Neuronal stem cell (in vitro differentiated cells): Measurements from ENCODE around the gene GPRC6A.

Source experiments
- DNase-seq: peaks from one replicate; pipeline ENCODE4 v3.0.0-alpha.2; 2013; ENCODE audit warnings: low spot score
- H2AFZ ChIP-seq: one replicate; pipeline ENCODE4 v1.6.1; 2013; ENCODE audit warnings: mild to moderate bottlenecking, low read length, inconsistent platforms
- H2AK5ac ChIP-seq: 2 replicates; pipeline ENCODE4 v1.6.1; 2013; ENCODE audit warnings: low read depth, mild to moderate bottlenecking, inconsistent platforms, low read length, moderate library complexity, mixed read lengths
- H2BK120ac ChIP-seq: 2 replicates; pipeline ENCODE4 v1.6.1; 2013; ENCODE audit warnings: low read depth, mild to moderate bottlenecking, inconsistent platforms, low read length, moderate library complexity, mixed read lengths
- H2BK12ac ChIP-seq: one replicate; pipeline ENCODE4 v1.6.1; 2013; ENCODE audit warnings: low read length, inconsistent platforms
- H2BK15ac ChIP-seq: 2 replicates; pipeline ENCODE4 v1.6.1; 2013; ENCODE audit warnings: mild to moderate bottlenecking, low read length, inconsistent platforms, mixed read lengths
- H2BK5ac ChIP-seq: one replicate; pipeline ENCODE4 v1.6.1; 2013; ENCODE audit warnings: inconsistent platforms, mild to moderate bottlenecking, low read length, moderate library complexity
- H3K14ac ChIP-seq: one replicate; pipeline ENCODE4 v1.6.1; 2013; ENCODE audit warnings: low read length, inconsistent platforms
- H3K18ac ChIP-seq: 2 replicates; pipeline ENCODE4 v1.6.1; 2013; ENCODE audit warnings: low read length, inconsistent platforms
- H3K23ac ChIP-seq: 2 replicates; pipeline ENCODE4 v1.6.1; 2013; ENCODE audit warnings: low read depth, mild to moderate bottlenecking, mixed read lengths, low read length, inconsistent platforms; ENCODE audit not compliant: poor library complexity
- H3K27ac ChIP-seq: replicated peaks from 3 replicates; pipeline ENCODE4 v1.5.1; 2013; ENCODE audit warnings: low read length, inconsistent platforms
- H3K27me3 ChIP-seq, 3 experiments: 2 replicates each; pipeline ENCODE4 v1.6.1; 2013; ENCODE audit warnings: low read length in 3 of 3, mild to moderate bottlenecking in 2 of 3, inconsistent platforms in 1 of 3, low read depth in 1 of 3, mixed read lengths in 1 of 3, moderate library complexity in 1 of 3; ENCODE audit not compliant: control insufficient read depth in 3 of 3, insufficient read depth in 3 of 3
- H3K36me3 ChIP-seq, 2 donors: replicated peaks in 1 of 2; 2 replicates each; pipeline ENCODE4 v1.6.1; 2013; ENCODE audit warnings: low read length in 2 of 2; ENCODE audit not compliant: control insufficient read depth in 2 of 2, insufficient read depth in 2 of 2
- H3K4ac ChIP-seq: 2 replicates; pipeline ENCODE4 v1.6.1; 2013; ENCODE audit warnings: inconsistent platforms, mild to moderate bottlenecking, low read length, moderate library complexity
- H3K4me1 ChIP-seq, 2 donors: 1 replicate in 1 of 2; 2 replicates in 1 of 2; pipeline ENCODE4 v1.6.1; 2013; ENCODE audit warnings: low read length in 2 of 2, low read depth in 1 of 2; ENCODE audit not compliant: control insufficient read depth in 2 of 2, insufficient read depth in 1 of 2
- H3K4me2 ChIP-seq: one replicate; pipeline ENCODE4 v1.6.1; 2013; ENCODE audit warnings: mild to moderate bottlenecking, low read length, inconsistent platforms; ENCODE audit not compliant: insufficient read depth, poor library complexity, severe bottlenecking
- H3K4me3 ChIP-seq, 2 donors: 2 replicates each; pipeline ENCODE4 v1.5.1; 2013; ENCODE audit warnings: low read length in 2 of 2, mild to moderate bottlenecking in 2 of 2, inconsistent platforms in 1 of 2, moderate library complexity in 1 of 2
- H3K79me1 ChIP-seq: one replicate; pipeline ENCODE4 v1.6.1; 2013; ENCODE audit warnings: low read depth, mild to moderate bottlenecking, inconsistent platforms, low read length, moderate library complexity
- H3K9ac ChIP-seq: one replicate; pipeline ENCODE4 v1.6.1; 2013; ENCODE audit warnings: mild to moderate bottlenecking, low read depth, low read length, inconsistent platforms; ENCODE audit not compliant: poor library complexity
- H3K9me3 ChIP-seq, 2 donors: replicated peaks in 1 of 2; 2 replicates each; pipeline versions ENCODE3 to v1.6.1; 2013; ENCODE audit warnings: low read length in 2 of 2, mild to moderate bottlenecking in 2 of 2, inconsistent platforms in 1 of 2, low read depth in 1 of 2, mixed read lengths in 1 of 2, moderate library complexity in 1 of 2; ENCODE audit not compliant: control insufficient read depth in 2 of 2, insufficient read depth in 1 of 2
- H4K8ac ChIP-seq: one replicate; pipeline ENCODE4 v1.6.1; 2013; ENCODE audit warnings: low read depth, mild to moderate bottlenecking, inconsistent platforms, low read length, moderate library complexity
- H4K91ac ChIP-seq: one replicate; pipeline ENCODE4 v1.6.1; 2013; ENCODE audit warnings: low read length, low read depth, mild to moderate bottlenecking, inconsistent platforms; ENCODE audit not compliant: poor library complexity
- WGBS, 2 donors: extraction: QIAGEN DNeasy Blood & Tissue Kit; methylation state at CpG; one replicate each; pipeline ENCODE4 v1.1.7; 2013; ENCODE audit warnings: missing lambda C conversion rate in 2 of 2, mixed read lengths in 1 of 2; ENCODE audit not compliant: insufficient read length in 2 of 2, insufficient replicate concordance in 1 of 2; ENCODE audit errors: extremely low coverage in 2 of 2; 5-methylcytosine and 5-hydroxymethylcytosine counted together

The GPRC6A gene

DNA sequence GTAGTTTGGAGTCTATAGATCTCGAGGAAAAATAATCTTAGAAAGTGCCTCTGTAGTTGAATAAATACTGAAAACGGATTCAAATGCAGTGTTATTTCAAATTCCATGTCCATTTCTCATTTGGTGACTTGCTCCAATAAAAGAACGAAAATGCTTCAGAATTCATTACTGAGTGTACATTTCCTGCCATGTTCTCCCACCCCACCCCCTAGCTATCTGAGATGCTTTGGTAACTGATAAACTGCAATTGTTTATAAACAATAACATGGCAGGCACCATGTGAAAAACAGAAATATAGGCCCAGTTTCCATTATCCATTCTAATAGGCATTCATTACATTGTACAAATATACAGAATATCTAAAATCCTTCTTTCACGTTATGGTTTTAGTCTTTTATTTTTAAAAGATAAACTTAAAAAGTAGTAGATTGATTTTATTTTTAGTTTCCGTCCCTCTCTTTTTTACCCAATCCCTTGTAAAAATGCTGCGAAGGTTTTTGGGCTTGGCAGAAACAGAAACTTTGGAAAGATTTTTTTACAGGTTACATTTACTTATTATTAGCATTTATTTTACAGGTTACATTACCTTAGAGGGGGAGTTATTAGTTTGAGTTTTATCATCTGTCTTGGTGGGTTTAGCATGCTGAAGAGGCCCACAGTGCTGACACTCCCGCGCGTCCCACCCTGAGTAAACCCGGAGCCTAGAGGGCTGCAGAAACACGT is 64.8 kb downstream of the GPRC6A start:
- Histone ChIP-seq H3K27ac (no peak overlapping the region), H3K27me3 (peaks cover 7 to 76% (median 25%) of the 10 kb centered on the region in 3 experiments), H2BK120ac (no peak overlapping the region), H4K91ac (no peak overlapping the region), H2BK5ac (no peak overlapping the region), H3K9ac (peak overlapping the region; percentile 82), H2BK15ac (no peak overlapping the region), H3K36me3 (no peaks in the 10 kb centered on the region), H3K4me1 (peaks cover 0 to 1% of the 10 kb centered on the region in 2 donors), H3K4me2 (peak overlapping the region; percentile 91), H3K23ac (no peak overlapping the region), H2AK5ac (no peak overlapping the region), H3K18ac (peak overlapping the region; percentile 92), H4K8ac (no peak overlapping the region), H3K9me3 (no peaks in the 10 kb centered on the region), H3K79me1 (no peaks in the 10 kb centered on the region), H3K14ac (no peak overlapping the region), H3K4me3 (no peak overlapping the region), H2BK12ac (no peak overlapping the region), H2AFZ (peak overlapping the region; percentile 94), H3K4ac (no peak overlapping the region)
- DNase-seq, result no peak
- WGBS, 2 donors, result no CpG with 5 or more reads among the region's 11 CpGs

- Histone ChIP-seq H3K4me2 (no peak overlapping the region), H3K23ac (no peak overlapping the region), H2BK12ac (no peak overlapping the region), H2BK120ac (no peak overlapping the region), H4K91ac (no peak overlapping the region), H3K4me1 (peaks cover 0 to 1% of the 10 kb centered on the region in 2 donors), H3K4me3 (no peak overlapping the region), H2BK5ac (no peak overlapping the region), H3K27ac (no peak overlapping the region), H2AFZ (no peak overlapping the region), H3K18ac (no peak overlapping the region), H3K14ac (no peak overlapping the region), H3K4ac (no peak overlapping the region), H3K9ac (no peak overlapping the region), H3K27me3 (peaks cover 7 to 69% (median 25%) of the 10 kb centered on the region in 3 experiments), H3K79me1 (no peaks in the 10 kb centered on the region), H3K36me3 (no peaks in the 10 kb centered on the region), H2AK5ac (no peak overlapping the region), H3K9me3 (no peaks in the 10 kb centered on the region), H4K8ac (no peak overlapping the region), H2BK15ac (no peak overlapping the region)
- no peak for DNase-seq
These were observed 65.8 kb downstream of the GPRC6A start for GRCh38 chr6:116763048-116763447.

- Histone ChIP-seq H3K27ac (no peak overlapping the region), H3K14ac (no peak overlapping the region), H3K79me1 (no peaks in the 10 kb centered on the region), H2BK15ac (no peak overlapping the region), H3K36me3 (no peaks in the 10 kb centered on the region), H3K4me3 (no peak overlapping the region), H3K4me1 (peaks cover 0 to 1% of the 10 kb centered on the region in 2 donors), H3K18ac (no peak overlapping the region), H3K4ac (no peak overlapping the region), H3K23ac (no peak overlapping the region), H2BK120ac (no peak overlapping the region), H3K27me3 (peaks cover 7 to 64% (median 25%) of the 10 kb centered on the region in 3 experiments), H2BK12ac (no peak overlapping the region), H2AFZ (no peak overlapping the region), H4K8ac (no peak overlapping the region), H4K91ac (no peak overlapping the region), H2AK5ac (no peak overlapping the region), H3K9me3 (no peaks in the 10 kb centered on the region), H3K4me2 (no peak overlapping the region), H2BK5ac (no peak overlapping the region), H3K9ac (no peak overlapping the region)
- no CpG with 5 or more reads among the region's 1 CpG for WGBS, 2 donors
- no peak for DNase-seq
These were observed 66.6 kb downstream of the GPRC6A start for GRCh38 chr6:116762235-116762634.

DNA sequence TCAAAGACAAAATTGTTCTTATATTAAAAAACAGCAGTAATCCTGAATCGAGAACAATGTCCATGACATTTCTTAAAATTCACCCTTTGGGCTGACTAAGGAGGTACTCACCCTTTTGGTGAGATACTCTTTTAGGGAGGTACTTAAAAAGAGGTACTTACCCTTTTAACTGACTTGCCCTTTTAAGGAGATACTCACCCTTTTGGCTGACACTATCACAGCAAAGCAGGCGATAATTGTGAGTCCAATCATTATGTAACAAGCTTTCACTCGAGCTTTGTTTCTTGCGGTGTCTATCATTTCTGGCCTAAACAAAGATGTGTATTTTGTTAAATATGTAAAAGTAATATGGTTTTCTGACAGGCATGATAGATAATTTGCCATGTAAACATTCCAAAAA is 67.1 kb downstream of the GPRC6A start:
- no peak overlapping the region for H3K23ac ChIP-seq
- no peak overlapping the region for H3K4me3 ChIP-seq
- no peak overlapping the region for H2AFZ ChIP-seq
- H4K8ac ChIP-seq, result no peak overlapping the region
- no peak overlapping the region for H2AK5ac ChIP-seq
- no peak overlapping the region for H3K9ac ChIP-seq
- WGBS, 2 donors, result no CpG with 5 or more reads among the region's 4 CpGs
- H3K4ac ChIP-seq, result no peak overlapping the region
- H3K27me3 ChIP-seq, result peaks cover 7 to 59% (median 25%) of the 10 kb centered on the region in 3 experiments
- no peak overlapping the region for H3K4me2 ChIP-seq
- H2BK12ac ChIP-seq, result no peak overlapping the region
- H3K14ac ChIP-seq, result no peak overlapping the region
- no peak overlapping the region for H3K27ac ChIP-seq
- no peak for DNase-seq
- H3K18ac ChIP-seq, result no peak overlapping the region
- no peak overlapping the region for H4K91ac ChIP-seq
- no peaks in the 10 kb centered on the region for H3K79me1 ChIP-seq
- no peak overlapping the region for H2BK120ac ChIP-seq
- no peak overlapping the region for H2BK5ac ChIP-seq
- H3K9me3 ChIP-seq, result no peaks in the 10 kb centered on the region
- H3K4me1 ChIP-seq, result peaks cover 0 to 1% of the 10 kb centered on the region in 2 donors
- H2BK15ac ChIP-seq, result no peak overlapping the region
- no peaks in the 10 kb centered on the region for H3K36me3 ChIP-seq
